Measurements from ENCODE around the gene MSMP.

GRCh38 chr9:35710818-35711500 lies 43.1 kb downstream of the MSMP start:
- TF ChIP-seq EP300 (IDR thresholded peaks at IDR 0.05; ENCODE audit: borderline replicate concordance in 1 of 2, control insufficient read depth in 1 of 2, low read depth in 2 of 2, low read length in 2 of 2) (no peak), ZNF622 (IDR thresholded peaks at IDR 0.05) (no peak), CHD2 (IDR thresholded peaks at IDR 0.05; ENCODE audit: borderline replicate concordance, low read depth, low read length) (no peak), JUND (IDR thresholded peaks at IDR 0.05; ENCODE audit: low read depth, low read length) (no peak), MYC (IDR thresholded peaks at IDR 0.05; ENCODE audit: insufficient read depth, insufficient read length, insufficient replicate concordance, low read length, severe bottlenecking) (no peak), HDAC2 (IDR thresholded peaks at IDR 0.05) (no peak), IRF3 (IDR thresholded peaks at IDR 0.05) (no peak), CTCF (IDR thresholded peaks at IDR 0.05 in 2 of 3, conservative IDR thresholded peaks at IDR 0.05 in 1 of 3; ENCODE audit: control insufficient read depth in 2 of 3, extremely low read depth in 1 of 3, insufficient read depth in 1 of 3, low read depth in 3 of 3, low read length in 3 of 3) (no peak), TCF7 (IDR thresholded peaks at IDR 0.05; ENCODE audit: borderline replicate concordance) (no peak), HCFC1 (IDR thresholded peaks at IDR 0.05; ENCODE audit: low read length) (no peak)

Data from GM12878 (cell line).